ENCODE measurements around the gene ALKBH4.
A peak's percentile ranks its signal among the peaks of the same experiment; 100 is the strongest.

Gene ALKBH4

DNA sequence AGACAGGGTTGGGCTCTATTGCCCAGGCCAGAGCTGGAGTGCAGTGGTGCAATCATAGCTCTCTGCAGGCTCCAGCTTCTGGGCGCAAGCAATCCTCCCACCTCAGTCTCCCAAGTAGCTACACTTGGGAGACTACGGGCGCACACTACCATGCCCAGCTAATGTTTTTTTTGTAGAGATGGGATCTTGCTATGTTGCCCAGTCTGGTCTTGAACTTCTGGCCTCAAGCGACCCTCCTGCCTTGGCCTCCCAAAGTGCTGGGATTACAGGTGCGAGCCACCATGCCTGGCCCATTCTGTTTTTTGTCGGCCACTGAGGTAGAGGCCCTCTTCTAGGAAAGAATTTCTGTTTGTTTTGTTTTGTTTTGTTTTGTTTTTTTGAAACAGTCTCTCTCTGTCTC lies 12.2 kb downstream of the ALKBH4 start:
- no peak for DNase-seq

DNA sequence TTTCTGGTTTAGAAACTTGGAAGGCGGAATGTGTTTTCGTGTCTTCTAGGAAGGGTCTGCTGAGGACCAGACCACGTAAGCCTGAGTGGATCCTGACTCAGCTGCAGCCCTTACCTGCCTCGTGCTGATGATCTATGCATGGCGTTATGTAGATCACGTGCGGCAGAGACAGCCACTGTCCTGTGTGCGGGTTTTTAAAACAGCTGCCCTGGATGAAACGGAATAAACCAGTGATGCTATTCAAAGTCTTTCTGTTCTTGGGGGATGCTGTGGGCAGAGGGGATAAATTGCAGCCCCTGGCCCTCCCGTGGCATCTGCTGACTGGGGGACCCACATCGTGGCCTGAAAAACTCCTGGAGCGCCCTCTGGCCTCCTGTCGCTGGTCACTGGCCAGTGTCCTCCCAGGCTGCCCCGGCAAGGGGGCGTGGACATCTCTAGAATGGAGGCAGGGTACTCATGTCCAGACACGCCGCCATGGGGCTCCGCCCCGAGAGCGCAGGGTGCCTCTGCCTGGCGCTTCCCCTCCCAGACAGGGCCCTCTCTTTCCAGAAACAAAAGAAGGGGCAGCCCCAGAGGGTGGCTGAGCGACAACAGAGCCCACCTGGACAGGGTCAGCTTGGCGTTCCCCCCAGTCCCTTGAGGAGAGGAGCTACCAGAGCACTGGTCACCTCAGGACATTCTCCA lies 13.2 kb downstream of the ALKBH4 start:
- DNase-seq: no peak

DNA sequence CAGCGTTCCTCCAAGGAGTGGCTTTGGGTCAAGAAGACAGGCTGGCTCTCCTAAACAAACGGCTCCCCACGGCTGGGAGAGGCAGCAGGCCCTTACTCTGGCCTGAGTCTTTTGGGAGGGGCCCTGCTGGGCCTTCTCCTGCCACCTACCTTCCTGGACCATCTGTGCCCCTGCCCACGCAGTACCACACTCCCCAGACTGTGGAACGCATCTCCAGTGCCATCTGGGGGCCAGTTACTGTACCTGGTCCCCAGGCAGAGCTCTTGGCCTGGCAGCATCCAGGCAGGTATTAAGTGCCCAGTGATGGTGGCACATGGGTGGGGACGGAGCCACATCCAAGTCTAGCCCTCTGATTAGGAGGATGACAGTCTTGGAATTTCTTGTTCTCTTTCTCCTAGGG lies 14.4 kb downstream of the ALKBH4 start:
- no peak for DNase-seq

DNA sequence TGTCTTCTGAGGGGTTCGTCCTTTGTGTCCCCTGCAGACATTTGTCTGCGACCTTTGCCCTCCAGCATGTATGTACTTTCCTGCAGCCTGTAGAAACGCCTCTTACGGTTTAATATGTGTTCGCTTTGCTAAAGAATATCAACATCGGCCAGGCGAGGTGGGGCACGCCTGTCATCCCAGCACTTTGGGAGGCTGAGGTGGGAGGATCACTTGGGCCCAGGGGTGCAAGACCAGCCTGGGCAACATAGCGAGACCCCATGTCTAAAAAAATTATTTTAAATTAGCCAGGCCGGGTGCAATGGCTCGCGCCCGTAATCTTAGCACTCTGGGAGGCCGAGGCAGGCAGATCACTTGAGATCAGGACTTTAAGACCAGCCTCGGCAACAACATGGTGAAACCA lies 15.5 kb downstream of the ALKBH4 start:
- no peak for DNase-seq

DNA sequence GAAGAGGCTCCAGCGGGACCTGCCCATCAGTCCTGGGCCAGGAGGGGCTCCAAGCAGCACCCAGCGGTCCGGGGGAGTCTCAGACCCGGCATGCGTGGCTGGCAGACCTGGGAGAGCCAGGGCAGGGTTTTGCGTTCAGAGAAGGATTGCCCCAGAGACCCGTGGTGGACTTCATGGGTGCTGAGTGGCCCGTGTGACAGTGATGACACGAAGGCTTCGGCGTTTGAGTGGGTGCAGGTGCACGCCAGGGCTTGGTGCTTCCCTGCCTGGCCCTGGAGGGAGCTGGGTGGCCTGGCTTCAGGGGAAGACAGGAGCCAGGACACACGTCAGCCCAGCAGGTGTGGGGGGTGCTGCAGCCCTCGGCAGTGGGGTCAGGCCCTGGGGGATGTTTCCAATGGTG lies 17.4 kb downstream of the ALKBH4 start:
- no peak for DNase-seq

DNA sequence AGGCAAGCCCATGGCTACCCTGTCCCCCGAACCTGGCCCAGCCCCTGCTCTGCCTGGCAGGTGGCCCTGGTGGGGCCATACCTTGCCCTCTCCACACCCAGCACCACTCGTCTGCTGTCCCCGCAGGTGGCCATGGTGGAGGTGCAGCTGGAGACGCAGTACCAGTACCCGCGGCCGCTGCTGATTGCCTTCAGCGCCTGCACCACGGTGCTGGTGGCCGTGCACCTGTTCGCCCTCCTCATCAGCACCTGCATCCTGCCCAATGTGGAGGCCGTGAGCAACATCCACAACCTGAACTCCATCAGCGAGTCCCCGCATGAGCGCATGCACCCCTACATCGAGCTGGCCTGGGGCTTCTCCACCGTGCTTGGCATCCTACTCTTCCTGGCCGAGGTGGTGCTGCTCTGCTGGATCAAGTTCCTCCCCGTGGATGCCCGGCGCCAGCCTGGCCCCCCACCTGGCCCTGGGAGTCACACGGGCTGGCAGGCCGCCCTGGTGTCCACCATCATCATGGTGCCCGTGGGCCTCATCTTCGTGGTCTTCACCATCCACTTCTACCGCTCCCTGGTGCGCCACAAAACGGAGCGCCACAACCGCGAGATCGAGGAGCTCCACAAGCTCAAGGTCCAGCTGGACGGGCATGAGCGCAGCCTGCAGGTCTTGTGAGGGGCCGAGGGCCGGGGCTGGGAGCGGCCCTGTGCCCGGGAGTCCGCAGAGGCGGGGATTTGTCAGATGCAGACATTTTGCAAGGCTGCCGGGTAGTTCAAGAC lies 18.1 kb downstream of the ALKBH4 start:
- DNase-seq: no peak

DNA sequence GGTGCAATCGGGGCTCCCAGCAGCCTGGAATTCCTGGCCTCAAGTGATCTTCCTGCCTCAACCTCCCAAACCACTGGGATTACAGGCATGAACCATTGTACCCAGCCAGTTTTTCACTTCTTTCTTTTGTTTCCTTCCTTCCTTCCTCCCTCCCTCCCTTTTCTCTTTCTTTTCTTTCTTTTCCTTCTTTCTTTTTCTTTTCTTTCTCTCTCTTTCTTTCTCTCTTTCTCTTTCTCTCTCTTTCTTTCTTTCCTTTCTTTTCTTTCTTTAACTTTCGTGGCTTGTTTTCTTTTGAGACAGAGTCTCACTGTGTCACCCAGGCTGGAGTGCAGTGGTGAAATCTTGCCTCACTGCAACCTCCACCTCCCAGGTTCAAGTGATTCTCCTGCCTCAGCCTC lies 19.0 kb downstream of the ALKBH4 start:
- no peak for DNase-seq

DNA sequence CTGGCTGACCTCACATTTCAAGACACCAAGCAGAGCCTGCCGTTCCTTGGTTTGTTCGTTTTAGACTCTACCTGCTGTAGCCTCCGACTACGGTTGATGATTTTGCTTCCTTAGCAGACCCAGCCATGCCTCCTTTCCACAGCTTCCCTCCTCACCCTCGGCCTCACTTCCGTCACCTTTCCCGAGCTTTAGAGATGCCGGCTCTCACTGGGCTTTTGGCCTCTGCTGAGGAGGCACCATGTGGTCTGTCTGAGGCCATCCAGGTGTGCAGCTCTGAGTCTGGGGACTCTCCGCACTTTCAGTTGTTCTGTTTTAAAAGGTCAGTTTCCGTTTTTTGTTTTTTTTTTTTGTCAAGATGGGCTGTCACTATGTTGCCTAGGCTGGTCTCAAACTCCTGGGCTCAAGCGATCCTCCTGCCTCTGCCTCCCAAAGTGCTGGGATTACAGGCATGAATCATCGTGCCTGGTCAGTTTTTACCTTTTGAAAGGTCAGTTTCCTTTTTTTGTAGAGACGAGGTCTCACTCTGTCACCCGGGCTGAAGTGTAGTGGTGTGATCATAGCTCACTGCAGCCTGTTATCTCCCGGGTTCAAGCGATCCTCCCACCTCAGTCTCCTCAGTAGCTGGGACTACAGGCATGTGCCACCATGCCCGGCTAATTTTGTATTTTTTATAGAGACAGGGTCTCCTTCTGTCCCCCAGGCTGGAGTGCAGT lies 19.5 kb downstream of the ALKBH4 start:
- DNase-seq: no peak

DNA sequence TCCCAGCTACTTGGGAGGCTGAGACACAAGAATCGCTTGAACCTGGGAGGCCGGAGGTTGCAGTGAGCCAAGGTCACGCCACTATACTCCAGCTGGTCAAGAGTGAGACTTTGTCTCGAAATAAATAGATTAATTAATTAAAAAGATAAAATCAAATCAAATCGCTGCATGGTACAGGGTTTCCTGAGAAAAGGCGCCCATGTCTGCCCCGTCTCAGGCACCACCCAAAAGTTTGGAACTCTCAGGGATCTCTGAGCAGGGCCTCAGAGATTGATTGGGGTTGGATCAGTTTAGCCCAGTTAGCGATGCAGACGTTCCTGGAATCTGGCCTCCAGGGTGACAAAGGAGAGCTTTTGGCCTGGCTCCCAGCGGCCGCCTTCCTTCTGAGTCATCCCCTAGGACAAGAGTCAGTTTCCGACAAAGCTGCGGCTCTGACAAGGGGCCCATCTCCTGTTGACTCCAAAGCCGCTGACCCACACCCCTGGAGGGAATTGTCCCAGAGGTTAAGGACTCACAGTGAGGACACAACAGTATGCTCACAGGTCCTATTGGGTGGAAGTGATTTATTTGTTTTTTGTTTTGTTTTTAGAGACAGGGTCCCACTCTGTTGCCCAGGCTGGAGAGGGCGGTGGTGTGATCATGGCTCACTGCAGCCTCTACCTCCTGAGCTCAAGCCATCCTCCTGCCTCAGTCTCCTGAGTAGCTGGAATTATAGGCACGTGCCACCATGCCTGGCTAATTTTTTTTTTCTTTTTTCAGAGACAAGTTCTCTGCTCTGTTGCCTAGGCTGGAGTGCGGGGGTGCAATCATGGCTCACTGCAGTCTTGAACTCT lies 24.5 kb downstream of the ALKBH4 start:
- no peak for DNase-seq

DNA sequence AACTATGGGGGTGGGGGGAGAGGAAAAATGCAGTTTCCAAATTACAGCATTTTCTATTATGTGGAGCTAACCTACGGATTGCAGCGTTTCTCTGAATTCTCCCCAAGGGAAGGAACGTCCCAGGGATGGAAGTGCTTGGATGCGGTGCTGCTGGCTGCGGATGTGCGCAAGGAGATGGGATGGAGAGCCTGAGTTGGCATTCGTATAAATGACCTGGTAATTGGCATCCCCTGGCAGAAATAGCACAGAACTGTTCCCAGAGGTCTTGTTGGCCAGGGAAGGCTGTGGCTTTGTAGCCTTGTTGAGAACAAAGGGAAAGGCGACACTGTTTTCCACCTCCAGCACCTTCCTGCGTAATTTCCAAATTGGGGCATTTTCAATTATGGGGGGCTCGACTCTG lies 28.5 kb downstream of the ALKBH4 start:
- no peak for DNase-seq

DNA sequence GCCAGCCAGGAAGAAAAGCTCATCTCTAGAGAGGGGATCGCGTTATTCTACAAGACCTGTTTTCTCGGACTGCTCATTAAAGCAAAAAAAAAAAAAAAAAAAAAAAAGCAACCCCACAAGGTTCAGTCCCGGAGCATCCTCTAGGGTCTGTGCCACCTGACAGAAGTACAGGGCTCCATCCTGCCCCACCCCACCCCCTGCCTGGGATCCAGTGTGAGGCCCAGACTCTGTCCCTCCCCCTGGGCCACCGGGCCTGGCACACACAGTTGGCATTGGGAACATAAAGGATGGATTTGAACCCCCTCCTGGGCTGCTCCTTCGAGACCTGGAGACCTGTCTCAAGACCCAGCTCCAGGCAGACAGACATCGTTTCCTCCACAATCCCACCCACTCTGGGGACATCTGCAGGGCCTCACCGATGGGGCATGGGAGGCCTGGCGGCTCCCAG lies 30.6 kb downstream of the ALKBH4 start:
- DNase-seq: no peak

DNA sequence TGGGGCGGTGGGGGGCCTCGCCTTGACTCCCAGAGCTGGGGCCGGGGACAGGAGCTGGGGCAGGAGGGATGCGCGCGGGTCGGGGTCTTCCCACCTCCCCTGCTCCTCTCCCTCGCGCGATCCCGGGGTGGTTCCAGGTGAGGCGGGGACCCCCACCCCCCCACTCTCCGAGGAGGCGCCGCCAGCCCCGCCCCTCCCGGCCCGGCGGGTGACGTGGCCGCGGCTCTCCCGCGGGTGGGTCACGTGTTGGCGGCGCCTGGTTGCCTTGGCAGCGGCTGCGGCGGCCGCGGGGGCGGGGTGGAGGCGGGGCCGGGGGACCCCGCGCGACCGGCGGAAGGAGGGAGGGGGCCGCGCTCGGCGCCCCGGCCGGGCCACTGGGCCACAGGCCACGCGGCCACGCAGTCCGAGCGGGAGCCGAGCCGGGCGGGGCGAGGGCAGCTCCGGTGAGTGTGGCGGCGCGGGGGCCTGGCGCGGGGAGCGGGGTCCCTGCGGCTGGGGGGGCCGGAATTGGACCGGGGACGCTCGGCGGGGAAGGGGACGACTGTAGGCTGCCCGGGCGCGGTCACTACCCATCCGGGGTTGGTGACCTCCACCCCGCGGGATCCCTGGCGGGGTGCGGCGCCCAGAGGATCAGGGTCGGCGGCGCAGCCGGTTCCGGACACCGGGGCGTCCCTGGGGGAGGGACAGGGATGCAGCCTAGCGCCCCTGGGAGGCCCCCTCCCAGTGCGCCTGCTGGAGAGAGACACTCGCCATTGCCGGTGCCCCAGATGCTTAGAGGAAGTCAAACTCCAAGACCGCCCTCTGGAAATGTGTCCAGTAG lies 31.2 kb downstream of the ALKBH4 start, which contains the start of gene ORAI2:
TSS of gene ORAI2 (plus strand) at position 357 of the 820 bp plus-strand sequence. CDS start 5,382 bp downstream, outside the sequence.
- peak; percentile 94 for DNase-seq

DNA sequence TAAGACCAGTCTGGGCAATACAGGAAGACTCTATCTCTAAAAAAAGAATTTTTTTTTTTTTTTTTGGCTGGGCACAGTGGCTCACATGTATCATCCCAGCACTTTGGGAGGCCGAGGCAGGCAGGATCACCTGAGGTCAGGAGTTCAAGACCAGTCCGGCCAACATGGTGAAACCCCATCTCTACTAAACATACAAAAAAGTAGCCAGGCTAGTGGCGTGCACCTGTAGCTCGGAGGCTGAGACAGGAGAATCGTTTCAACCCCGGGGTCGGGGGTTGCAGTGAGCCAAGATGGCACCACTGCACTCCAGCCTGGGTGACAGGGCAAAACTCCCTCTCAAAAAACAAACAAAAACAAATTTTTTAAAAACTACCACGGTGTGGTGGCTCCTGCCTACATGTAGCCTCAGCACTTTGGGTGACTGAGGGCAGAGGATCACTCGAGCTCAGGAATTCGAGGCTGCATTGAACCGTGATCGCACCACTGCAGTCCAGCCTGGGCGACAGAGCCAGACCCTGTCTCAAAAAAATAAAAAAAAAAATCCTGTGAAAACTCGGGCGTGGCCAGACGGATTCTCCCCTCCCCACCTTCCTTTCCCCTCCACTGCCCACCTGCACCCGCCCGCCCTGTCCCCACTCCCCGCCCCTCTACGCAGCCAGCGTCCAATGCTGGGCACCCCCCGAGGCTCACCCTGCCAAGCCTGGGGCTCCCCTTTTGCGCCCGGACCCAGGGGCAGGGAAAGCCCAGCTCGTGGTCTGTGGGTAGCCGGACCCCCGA lies 32.0 kb downstream of the ALKBH4 start:
- DNase-seq: no peak

DNA sequence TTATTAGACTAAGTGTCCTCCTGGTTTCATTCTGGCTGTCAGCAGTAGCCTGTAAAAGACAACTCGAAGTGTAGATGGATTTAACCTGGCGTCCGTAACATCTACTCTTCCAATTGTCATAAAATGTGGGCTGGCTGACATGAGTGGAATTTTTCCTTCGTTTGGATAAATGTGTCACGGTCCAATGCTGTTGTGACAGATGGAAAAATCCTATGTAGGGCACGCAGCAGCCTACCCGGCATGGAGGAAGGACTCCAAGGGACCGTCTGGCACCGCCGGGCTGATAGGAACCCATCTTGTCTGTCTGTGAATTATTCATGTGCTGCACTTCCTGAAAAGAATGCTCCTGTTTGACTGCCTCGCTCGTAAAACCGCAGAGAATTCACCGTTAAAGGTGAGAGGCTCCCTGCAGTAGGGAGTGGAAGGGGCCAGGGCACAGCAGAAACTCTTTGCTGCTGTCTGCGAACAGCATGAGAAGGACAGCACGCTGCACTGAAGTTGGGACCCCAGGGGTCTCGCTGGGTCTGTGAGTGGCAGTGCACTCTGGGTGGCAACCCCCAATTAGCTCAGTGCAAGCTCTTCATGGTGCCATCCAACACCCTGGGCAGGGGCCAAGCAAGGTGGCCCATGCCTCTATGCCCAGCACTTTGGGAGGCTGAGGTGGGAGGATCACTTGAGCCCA lies 32.9 kb downstream of the ALKBH4 start:
- DNase-seq: peak; percentile 71

DNA sequence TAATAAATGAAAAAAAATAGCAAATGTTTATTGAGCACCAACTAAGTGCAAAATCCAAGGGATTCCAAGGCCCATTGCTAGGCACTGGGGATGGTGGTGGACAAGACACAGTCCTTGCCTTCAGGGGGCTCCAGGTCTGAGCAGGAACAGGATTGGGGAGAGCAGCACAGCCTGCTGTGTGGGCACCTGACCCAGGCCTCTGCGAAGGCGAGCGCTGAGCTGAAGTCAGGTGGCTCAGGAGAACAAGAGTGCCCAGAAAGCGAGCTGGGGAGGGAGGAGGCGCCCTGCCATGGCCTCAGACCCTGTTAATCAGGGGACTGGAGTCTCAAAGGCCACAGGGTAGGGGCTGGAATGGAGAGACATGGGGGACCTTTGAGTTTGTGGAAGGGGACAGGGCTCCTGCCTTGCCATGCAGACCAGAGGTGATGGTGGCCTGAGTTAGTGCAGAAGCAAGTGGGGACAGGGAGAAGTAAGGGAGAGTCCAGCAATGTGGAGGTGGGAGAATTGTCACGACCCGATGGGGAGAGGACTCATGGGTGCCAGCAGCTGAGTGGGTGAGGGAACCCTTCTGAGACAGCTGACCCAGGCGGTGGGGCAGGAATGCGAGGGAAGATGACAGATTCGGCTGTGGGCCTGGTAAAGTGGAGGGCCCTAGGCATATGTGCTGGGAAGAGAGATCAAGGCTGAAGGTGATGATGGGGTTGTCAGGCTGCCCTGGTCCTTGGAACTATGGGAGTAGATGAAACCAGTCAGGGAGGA lies 35.3 kb downstream of the ALKBH4 start:
- no peak for DNase-seq

DNA sequence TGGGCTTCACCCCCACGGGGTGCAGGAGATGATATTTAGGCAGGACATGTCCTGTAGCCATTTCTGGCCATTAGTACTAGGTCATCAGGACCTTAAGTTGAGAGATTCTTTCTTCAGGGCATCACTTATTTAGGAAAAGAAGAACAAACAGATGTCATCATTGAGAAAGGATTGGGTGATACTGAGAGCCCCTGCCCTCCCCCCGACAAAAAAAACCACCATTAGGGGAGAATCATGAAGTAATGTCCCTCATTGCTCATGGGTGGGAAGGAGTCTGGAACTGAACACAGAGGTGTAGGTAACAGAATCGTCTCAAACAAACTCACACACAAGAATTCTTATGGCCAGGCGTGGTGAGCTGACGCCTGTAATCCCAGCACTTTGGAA lies 37.7 kb downstream of the ALKBH4 start:
- DNase-seq: no peak

DNA sequence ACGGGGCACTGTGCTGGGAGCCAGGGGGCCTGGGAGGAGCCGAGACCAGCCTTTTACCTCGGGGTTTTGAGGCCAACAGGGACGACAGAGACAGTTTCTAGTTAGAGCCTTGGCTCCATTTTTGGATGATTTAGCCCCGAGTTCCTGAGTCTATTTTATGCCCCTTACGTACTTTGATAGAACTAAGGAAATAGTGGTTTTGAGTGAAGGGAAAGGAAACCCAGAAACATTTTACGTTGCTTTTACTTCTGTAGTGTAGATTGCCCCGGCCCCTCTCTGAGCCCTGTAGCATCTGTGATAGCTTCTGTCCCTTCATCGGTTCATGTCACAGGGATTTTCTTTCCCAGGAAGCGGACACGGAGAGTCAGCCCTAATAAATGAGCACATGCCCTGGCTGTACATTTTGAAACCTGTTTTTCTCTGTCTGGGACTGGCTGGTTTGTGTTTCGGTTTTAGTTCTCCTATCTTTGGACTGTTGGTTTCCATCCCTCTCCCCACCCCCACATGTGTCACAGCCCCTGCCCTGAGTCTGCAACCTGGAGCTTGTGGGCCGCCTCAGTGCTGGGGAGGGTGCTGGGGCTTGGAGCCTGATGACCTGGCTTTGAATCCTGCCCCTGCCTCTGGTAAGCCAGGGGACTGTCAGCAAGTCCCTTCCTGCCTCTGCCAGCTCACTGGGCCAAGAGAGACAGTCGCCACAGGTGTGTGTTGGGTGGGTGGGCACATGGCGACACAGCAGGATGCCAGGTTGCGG lies 38.2 kb downstream of the ALKBH4 start:
- DNase-seq: peak; percentile 83

DNA sequence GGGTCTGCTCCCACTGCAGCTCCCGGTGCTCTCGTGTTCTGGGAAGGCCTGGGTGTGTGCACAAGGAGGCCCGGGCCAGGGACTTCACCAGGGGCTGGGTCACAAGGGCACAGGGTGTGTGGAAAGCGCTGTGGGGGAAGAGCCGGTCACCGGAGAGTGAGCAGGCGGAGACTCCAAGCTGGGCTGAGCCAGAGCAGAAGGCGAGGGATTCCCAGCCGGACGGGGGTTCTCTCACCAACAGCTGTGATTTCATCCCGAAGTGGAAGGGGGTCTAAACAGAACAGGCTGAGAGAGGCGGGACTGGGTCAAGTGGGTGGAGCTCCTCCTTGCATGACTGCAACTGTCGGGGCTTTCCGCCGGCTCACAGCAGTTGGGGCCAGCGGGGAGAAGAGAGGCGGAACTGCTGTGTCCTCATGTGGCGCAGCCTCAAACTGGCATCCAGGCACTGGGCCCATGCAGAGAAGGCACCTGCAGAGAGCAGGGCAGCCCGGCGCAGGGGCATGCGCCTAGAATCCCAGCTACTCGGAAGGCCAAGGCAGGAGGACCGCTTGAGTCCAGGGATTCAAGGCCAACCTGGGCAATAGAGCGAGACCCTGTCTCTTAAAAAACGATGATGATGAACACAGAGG lies 38.9 kb downstream of the ALKBH4 start:
- peak; percentile 89 for DNase-seq
